ENCODE measurements around the gene HHATL. TPM values are rescaled to one million over a fixed set of nuclear protein-coding genes. Genes with fewer than 3 reads are reported as not detected.

The HHATL gene
- total RNA-seq, 1 experiment from 2014 or later: not detected

DNA sequence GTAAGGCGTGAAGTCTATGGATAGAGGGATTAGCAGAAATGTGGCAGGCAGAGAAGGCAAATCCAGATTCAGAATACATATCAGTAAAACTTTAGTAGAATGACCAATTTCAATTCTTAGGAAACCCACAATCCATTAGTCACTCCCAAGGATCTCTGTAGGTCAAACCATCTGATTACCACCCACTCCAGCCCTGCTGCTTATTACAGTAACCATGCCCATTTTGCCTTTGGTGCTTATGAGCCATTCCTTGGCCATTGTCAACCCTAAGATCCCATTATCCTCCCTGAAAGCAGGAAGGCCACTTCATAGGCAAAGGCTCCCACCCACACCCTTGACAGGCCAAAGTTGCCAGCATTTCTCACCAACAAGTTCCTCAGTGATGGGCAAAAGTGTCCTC lies 22.3 kb downstream of the HHATL start:
- no peaks in the 10 kb centered on the region for H3K27me3 ChIP-seq
- no peak for DNase-seq
- H3K4me1 ChIP-seq: peaks cover 29% of the 10 kb centered on the region
- H3K9me3 ChIP-seq (replicated peaks): no peaks in the 10 kb centered on the region
- H3K4me3 ChIP-seq: no peak overlapping the region
- no peak overlapping the region for H3K27ac ChIP-seq
- no peaks in the 10 kb centered on the region for H3K36me3 ChIP-seq

DNA sequence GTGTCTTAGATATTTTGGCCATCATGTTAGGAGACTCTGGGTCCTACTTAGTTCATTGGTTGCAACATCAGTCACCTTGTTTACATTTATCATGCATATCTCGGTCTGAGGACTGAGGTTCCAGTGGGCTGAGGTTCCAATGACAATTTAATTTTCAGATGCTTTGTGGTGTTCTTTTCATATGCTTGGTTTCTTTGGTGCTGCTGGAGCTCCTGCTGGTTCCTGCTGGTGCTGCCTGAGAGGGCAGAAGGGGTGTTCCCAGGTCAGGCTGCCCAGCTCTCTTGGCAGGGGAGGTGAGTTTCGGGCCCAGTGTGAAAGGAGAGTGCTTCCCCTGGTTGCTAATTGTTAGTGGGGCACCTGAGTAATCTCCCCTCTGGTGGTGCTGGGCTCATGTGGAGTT lies 24.2 kb downstream of the HHATL start:
- Histone ChIP-seq H3K4me3 (no peak overlapping the region), H3K27me3 (no peaks in the 10 kb centered on the region), H3K27ac (no peak overlapping the region), H3K36me3 (no peaks in the 10 kb centered on the region), H3K4me1 (peaks cover 18% of the 10 kb centered on the region), H3K9me3 (replicated peaks) (no peaks in the 10 kb centered on the region)
- DNase-seq: no peak

- Histone ChIP-seq H3K27me3 (no peaks in the 10 kb centered on the region), H3K36me3 (no peaks in the 10 kb centered on the region), H3K9me3 (replicated peaks) (no peaks in the 10 kb centered on the region), H3K27ac (no peak overlapping the region), H3K4me3 (no peak overlapping the region), H3K4me1 (no peaks in the 10 kb centered on the region)
- DNase-seq: no peak
Observed at GRCh38 chr3:42675909-42676308, 26.7 kb downstream of the HHATL start.

DNA sequence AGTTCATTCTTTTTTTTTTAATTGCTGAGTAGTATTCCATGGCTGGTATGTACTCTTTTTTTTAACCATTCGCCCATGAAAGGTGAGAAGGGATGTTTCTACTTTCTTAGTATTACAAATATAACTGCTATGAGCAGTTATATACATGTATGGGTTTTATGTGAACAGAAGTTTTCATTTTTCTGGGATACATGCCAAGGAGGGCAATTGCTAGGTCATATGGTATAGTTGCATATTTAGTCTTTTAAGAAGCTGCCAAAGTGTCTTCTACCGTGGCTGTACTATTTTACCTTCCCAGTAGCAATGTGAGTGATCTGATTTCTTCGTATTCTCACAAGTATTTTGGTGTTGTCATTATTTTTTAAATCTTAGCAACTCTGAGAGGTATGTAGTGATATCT lies 28.5 kb downstream of the HHATL start:
- Histone ChIP-seq H3K27me3 (no peaks in the 10 kb centered on the region), H3K4me3 (no peak overlapping the region), H3K27ac (no peak overlapping the region), H3K36me3 (no peaks in the 10 kb centered on the region), H3K9me3 (replicated peaks) (no peaks in the 10 kb centered on the region), H3K4me1 (no peaks in the 10 kb centered on the region)
- DNase-seq: no peak

DNA sequence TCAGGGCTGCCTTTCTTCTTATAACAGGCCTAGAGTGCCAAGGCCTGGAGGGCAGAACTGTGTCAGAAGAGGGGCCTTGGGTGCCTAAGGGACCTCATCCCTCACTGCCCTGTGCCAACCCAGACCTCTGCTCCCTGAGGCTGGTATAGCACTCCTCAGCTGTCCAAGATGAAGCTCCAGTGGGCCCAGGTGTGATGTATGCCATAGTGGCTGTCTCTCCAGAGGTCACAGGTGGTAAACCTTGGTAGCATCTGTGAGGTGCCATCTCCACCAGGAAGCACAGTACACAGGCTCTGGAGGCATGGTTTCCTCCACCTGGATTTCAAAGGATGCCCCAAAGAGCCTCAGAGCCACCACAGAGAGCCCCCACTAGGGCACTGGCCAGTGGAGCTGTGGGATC lies 29.5 kb downstream of the HHATL start:
- Histone ChIP-seq H3K9me3 (replicated peaks) (no peaks in the 10 kb centered on the region), H3K36me3 (no peaks in the 10 kb centered on the region), H3K27me3 (no peaks in the 10 kb centered on the region), H3K4me1 (peaks cover 5% of the 10 kb centered on the region), H3K4me3 (no peak overlapping the region), H3K27ac (no peak overlapping the region)
- no peak for DNase-seq

DNA sequence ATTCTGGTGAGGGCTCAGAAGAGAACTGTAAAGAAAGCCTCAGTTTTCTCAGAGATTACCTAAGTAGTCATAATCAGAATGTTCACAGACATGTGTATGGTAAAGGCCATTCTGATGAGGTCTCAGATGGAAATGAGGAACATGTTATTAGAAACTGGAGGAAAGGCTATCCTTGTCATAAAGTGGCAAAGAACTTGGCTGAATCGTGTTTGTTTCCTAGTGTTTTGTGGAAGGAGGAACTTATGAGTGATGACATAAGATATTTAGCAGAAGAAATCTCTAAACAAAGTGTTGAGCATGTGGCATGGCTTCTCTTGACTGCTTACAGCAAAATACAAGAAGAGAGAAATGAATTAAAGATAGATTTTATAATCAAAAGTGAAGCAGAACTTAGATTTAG lies 30.1 kb downstream of the HHATL start:
- no peak for DNase-seq
- H3K4me3 ChIP-seq: no peak overlapping the region
- no peaks in the 10 kb centered on the region for H3K36me3 ChIP-seq
- H3K27me3 ChIP-seq: no peaks in the 10 kb centered on the region
- no peak overlapping the region for H3K27ac ChIP-seq
- no peaks in the 10 kb centered on the region for H3K9me3 ChIP-seq (replicated peaks)
- peaks cover 10% of the 10 kb centered on the region for H3K4me1 ChIP-seq

DNA sequence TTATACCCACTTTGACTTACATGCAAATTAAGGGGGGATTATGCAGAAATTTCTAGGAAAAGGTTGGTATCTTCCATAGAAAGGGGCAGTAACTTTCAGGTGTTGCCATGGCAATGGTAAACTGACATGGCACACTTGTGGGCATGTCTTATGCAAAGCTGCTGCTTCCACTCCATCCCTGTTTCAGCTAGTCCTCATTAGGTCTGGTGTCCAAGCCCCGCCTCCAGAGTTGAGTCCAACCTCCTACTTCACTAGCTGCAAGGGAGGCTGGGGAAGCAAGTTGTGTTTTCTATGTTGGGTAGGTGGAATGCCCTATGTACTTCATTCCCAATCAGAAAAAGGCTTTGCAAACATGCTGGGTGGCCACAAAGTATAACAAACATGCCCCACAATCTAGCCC lies 31.9 kb downstream of the HHATL start:
- peaks cover 24% of the 10 kb centered on the region for H3K4me1 ChIP-seq
- no peaks in the 10 kb centered on the region for H3K9me3 ChIP-seq (replicated peaks)
- no peak overlapping the region for H3K4me3 ChIP-seq
- H3K27me3 ChIP-seq: no peaks in the 10 kb centered on the region
- no peak overlapping the region for H3K27ac ChIP-seq
- no peak for DNase-seq
- H3K36me3 ChIP-seq: no peaks in the 10 kb centered on the region

- H3K4me3 ChIP-seq: no peak overlapping the region
- H3K4me1 ChIP-seq: peaks cover 24% of the 10 kb centered on the region
- DNase-seq: no peak
- no peaks in the 10 kb centered on the region for H3K27me3 ChIP-seq
- H3K9me3 ChIP-seq (replicated peaks): no peaks in the 10 kb centered on the region
- no peak overlapping the region for H3K27ac ChIP-seq
- H3K36me3 ChIP-seq: no peaks in the 10 kb centered on the region
Observed at GRCh38 chr3:42670051-42670576, 32.5 kb downstream of the HHATL start.

- H3K27me3 ChIP-seq: no peaks in the 10 kb centered on the region
- no peaks in the 10 kb centered on the region for H3K36me3 ChIP-seq
- no peak overlapping the region for H3K27ac ChIP-seq
- DNase-seq: no peak
- no peak overlapping the region for H3K4me3 ChIP-seq
- H3K9me3 ChIP-seq (replicated peaks): no peaks in the 10 kb centered on the region
- peaks cover 24% of the 10 kb centered on the region for H3K4me1 ChIP-seq
Observed at GRCh38 chr3:42668793-42669217, 33.8 kb downstream of the HHATL start.

GRCh38 chr3:42668413-42668760 lies 34.2 kb downstream of the HHATL start:
- Histone ChIP-seq H3K27me3 (no peaks in the 10 kb centered on the region), H3K27ac (no peak overlapping the region), H3K4me3 (no peak overlapping the region)

GRCh38 chr3:42667523-42668412 lies 34.8 kb downstream of the HHATL start:
- no peaks in the 10 kb centered on the region for H3K9me3 ChIP-seq (replicated peaks)
- no peak overlapping the region; the same call in 1 of the 2 replicates for H3K27ac ChIP-seq
- H3K36me3 ChIP-seq: no peaks in the 10 kb centered on the region
- DNase-seq: peak; percentile 76 to 81
- peaks cover 24% of the 10 kb centered on the region for H3K4me1 ChIP-seq
- H3K4me3 ChIP-seq: no peak overlapping the region
- no peaks in the 10 kb centered on the region for H3K27me3 ChIP-seq

More at GRCh38 chr3:42668413-42668760, 34.2 kb downstream of the HHATL start:
- DNase-seq: no peak
- Histone ChIP-seq H3K9me3 (replicated peaks) (no peaks in the 10 kb centered on the region), H3K36me3 (no peaks in the 10 kb centered on the region), H3K4me1 (peaks cover 24% of the 10 kb centered on the region)

GRCh38 chr3:42667096-42667522 lies 35.5 kb downstream of the HHATL start:
- H3K9me3 ChIP-seq (replicated peaks): no peaks in the 10 kb centered on the region
- H3K27ac ChIP-seq: no peak overlapping the region; the same call in 1 of the 2 replicates
- H3K4me3 ChIP-seq: no peak overlapping the region
- no peak for DNase-seq
- H3K36me3 ChIP-seq: no peaks in the 10 kb centered on the region
- peaks cover 24% of the 10 kb centered on the region for H3K4me1 ChIP-seq
- H3K27me3 ChIP-seq: no peaks in the 10 kb centered on the region

- Histone ChIP-seq H3K36me3 (no peaks in the 10 kb centered on the region), H3K27me3 (no peaks in the 10 kb centered on the region), H3K4me1 (peaks cover 24% of the 10 kb centered on the region), H3K9me3 (replicated peaks) (no peaks in the 10 kb centered on the region), H3K27ac (no peak overlapping the region), H3K4me3 (no peak overlapping the region)
- DNase-seq: no peak
Observed at GRCh38 chr3:42666577-42666998, 36.0 kb downstream of the HHATL start.

GRCh38 chr3:42666022-42666421 lies 36.6 kb downstream of the HHATL start:
- H3K36me3 ChIP-seq: no peaks in the 10 kb centered on the region
- DNase-seq: no peak
- no peak overlapping the region for H3K27ac ChIP-seq
- H3K9me3 ChIP-seq (replicated peaks): no peaks in the 10 kb centered on the region
- H3K27me3 ChIP-seq: no peaks in the 10 kb centered on the region
- no peak overlapping the region for H3K4me3 ChIP-seq
- H3K4me1 ChIP-seq: peaks cover 24% of the 10 kb centered on the region

GRCh38 chr3:42665050-42665878 lies 37.3 kb downstream of the HHATL start:
- no peak for DNase-seq

More at GRCh38 chr3:42665050-42665878, 37.3 kb downstream of the HHATL start:
- H3K4me1 ChIP-seq: peaks cover 24% of the 10 kb centered on the region
- H3K27me3 ChIP-seq: no peaks in the 10 kb centered on the region
- no peak overlapping the region for H3K27ac ChIP-seq
- no peaks in the 10 kb centered on the region for H3K9me3 ChIP-seq (replicated peaks)
- no peak overlapping the region for H3K4me3 ChIP-seq
- H3K36me3 ChIP-seq: no peaks in the 10 kb centered on the region
